Left ventricle myocardium inferior (tissue), 1 donor: ENCODE data around the gene DYSF. TPM values are rescaled to one million over a fixed set of nuclear protein-coding genes. Genes with fewer than 3 reads are reported as not detected.

Source experiments
- DNase-seq: peaks from one replicate; pipeline ENCODE4 v3.0.0-alpha.2; 2020
- H3K27ac ChIP-seq: fragments of 200-600 bp; replicated peaks from 2 replicates; pipeline ENCODE4 v1.8.0; 2021
- H3K27me3 ChIP-seq: fragments of 200-600 bp; 2 replicates; pipeline ENCODE4 v1.8.0; 2021; ENCODE audit warnings: low read depth
- H3K36me3 ChIP-seq: fragments of 200-600 bp; 2 replicates; pipeline ENCODE4 v1.8.0; 2021
- H3K4me1 ChIP-seq: fragments of 200-600 bp; 2 replicates; pipeline ENCODE4 v1.8.0; 2021
- H3K4me3 ChIP-seq: fragments of 200-600 bp; 2 replicates; pipeline ENCODE4 v1.8.0; 2021; ENCODE audit warnings: mild to moderate bottlenecking, moderate library complexity
- H3K9me3 ChIP-seq: fragments of 200-600 bp; replicated peaks from 2 replicates; pipeline ENCODE4 v1.8.0; 2021
- intact Hi-C: fragments of 100-400 bp; cut with micrococcal nuclease; formaldehyde crosslinking; loops from one replicate; pipeline ENCODE4 v1.11.0; 2022
- total RNA-seq: library from RNA; stranded (reverse); fragmentation: NEBNext Ultra II Directional; extraction: Animal tissue kit (Norgen Biotek cat#: 25700); gene quantifications from one replicate; pipeline ENCODE4 v1.2.1, GENCODE V29; 2021
- TF ChIP-seq, protein P1 (sequence below): fragments of 200-600 bp; IDR thresholded peaks from 2 replicates; pipeline ENCODE4 v1.8.0; 2021; ENCODE audit warnings: antibody characterized with exemption, mild to moderate bottlenecking, borderline replicate concordance
- donor health status: DM: no; HTN: yes; CAD: no; lungs with severe emphysema.

DYSF gene
- total RNA-seq, 1 donor from 2014 or later: 48.2 TPM

DNA sequence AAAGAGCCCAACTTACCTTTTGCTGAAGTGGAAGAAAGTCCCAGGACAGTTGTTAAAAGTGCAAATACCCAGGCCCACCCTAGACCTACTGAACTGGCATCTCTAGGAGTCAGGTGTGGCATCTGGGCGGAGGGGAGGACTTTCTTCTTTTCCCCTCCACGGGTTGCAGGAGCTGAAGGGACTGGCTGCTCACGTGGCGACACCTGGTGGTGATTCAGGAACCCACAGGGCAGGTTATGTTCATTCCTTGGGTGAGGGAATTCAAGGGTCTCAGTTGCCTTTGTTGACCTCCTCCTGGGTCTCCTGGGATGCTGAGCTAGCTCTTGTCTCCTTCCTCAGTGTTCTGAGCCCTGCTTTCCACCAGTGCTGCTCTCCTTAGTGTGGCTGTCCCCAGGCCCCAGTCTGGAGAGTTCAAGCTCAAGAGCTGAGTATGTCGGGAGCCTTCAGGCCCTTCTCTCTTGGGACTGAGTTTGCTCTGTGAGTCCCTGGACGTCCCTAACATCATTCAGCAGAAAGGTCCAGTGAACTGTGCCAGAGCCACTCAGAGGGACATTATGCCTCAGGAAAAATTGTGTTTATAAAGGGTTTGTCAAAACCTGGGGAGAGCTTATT, 56.9 kb downstream of the DYSF start:
- intact Hi-C loops: no loop called here

GRCh38 chr2:71510938-71511337, 57.6 kb downstream of the DYSF start:
- peaks cover 25% of the 10 kb centered on the region for H3K4me1 ChIP-seq
- peaks cover 27% of the 10 kb centered on the region for H3K36me3 ChIP-seq

More for the DNA sequence above, 56.9 kb downstream of the DYSF start:
- no peak overlapping the region for H3K27ac ChIP-seq
- peaks cover 21% of the 10 kb centered on the region for H3K36me3 ChIP-seq
- peak; percentile 64 for DNase-seq
- H3K4me3 ChIP-seq: no peak overlapping the region
- peaks cover 32% of the 10 kb centered on the region for H3K4me1 ChIP-seq
- no peaks in the 10 kb centered on the region for H3K9me3 ChIP-seq
- no peaks in the 10 kb centered on the region for H3K27me3 ChIP-seq
- TF ChIP-seq, protein P1, sequence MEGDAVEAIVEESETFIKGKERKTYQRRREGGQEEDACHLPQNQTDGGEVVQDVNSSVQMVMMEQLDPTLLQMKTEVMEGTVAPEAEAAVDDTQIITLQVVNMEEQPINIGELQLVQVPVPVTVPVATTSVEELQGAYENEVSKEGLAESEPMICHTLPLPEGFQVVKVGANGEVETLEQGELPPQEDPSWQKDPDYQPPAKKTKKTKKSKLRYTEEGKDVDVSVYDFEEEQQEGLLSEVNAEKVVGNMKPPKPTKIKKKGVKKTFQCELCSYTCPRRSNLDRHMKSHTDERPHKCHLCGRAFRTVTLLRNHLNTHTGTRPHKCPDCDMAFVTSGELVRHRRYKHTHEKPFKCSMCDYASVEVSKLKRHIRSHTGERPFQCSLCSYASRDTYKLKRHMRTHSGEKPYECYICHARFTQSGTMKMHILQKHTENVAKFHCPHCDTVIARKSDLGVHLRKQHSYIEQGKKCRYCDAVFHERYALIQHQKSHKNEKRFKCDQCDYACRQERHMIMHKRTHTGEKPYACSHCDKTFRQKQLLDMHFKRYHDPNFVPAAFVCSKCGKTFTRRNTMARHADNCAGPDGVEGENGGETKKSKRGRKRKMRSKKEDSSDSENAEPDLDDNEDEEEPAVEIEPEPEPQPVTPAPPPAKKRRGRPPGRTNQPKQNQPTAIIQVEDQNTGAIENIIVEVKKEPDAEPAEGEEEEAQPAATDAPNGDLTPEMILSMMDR: peak; percentile 96

GRCh38 chr2:71511776-71512175, 58.4 kb downstream of the DYSF start:
- Histone ChIP-seq H3K4me1 (peaks cover 17% of the 10 kb centered on the region), H3K27me3 (no peaks in the 10 kb centered on the region), H3K9me3 (no peaks in the 10 kb centered on the region), H3K4me3 (no peak overlapping the region), H3K36me3 (peaks cover 36% of the 10 kb centered on the region), H3K27ac (no peak overlapping the region)
- no peak for DNase-seq
- intact Hi-C loops: no loop called here
- TF ChIP-seq, protein P1: no peak

More at GRCh38 chr2:71510938-71511337, 57.6 kb downstream of the DYSF start:
- no peaks in the 10 kb centered on the region for H3K9me3 ChIP-seq
- no peak for DNase-seq
- H3K27me3 ChIP-seq: no peaks in the 10 kb centered on the region
- TF ChIP-seq, protein P1: no peak
- no peak overlapping the region for H3K27ac ChIP-seq
- H3K4me3 ChIP-seq: no peak overlapping the region
- intact Hi-C loops: no loop called here

GRCh38 chr2:71512386-71512785, 59.0 kb downstream of the DYSF start:
- Histone ChIP-seq H3K36me3 (peaks cover 42% of the 10 kb centered on the region), H3K4me1 (peaks cover 11% of the 10 kb centered on the region), H3K27me3 (no peaks in the 10 kb centered on the region), H3K9me3 (no peaks in the 10 kb centered on the region), H3K27ac (no peak overlapping the region), H3K4me3 (no peak overlapping the region)
- intact Hi-C loops: no loop called here
- TF ChIP-seq, protein P1: no peak
- no peak for DNase-seq

DNA sequence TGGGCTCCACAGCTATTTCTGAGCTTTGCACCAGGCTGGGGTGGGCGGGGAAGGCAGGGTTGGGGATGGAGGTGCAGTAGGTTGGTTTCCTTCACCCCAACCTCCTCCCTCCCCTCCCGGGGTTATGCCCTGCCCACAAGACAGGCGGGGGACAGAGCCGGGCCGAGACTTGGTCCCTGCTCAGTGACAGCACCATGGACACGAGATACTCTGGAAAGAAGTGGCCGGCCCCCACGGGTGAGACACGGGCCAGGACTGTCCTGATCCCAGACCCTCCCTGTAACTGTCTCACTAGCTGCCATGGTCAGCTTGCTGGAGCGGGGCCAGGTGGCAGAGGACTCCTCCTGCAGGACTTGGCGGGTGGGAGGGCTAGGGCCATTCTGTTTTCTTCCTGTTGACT, 59.7 kb downstream of the DYSF start:
- Histone ChIP-seq H3K9me3 (no peaks in the 10 kb centered on the region), H3K27ac (no peak overlapping the region), H3K4me1 (peaks cover 10% of the 10 kb centered on the region), H3K36me3 (peaks cover 49% of the 10 kb centered on the region), H3K27me3 (no peaks in the 10 kb centered on the region), H3K4me3 (no peak overlapping the region)
- intact Hi-C loops: no loop called here
- TF ChIP-seq, protein P1: no peak
- DNase-seq: no peak
